ENCODE data around the gene NEU1.
"Not testable (repeated sequence)": the region's sequence is repeated elsewhere in the genome, so short reads cannot be mapped to it uniquely, and the experiment has no call there.

Gene NEU1

GRCh38 chr6:31822036-31822821, 40.4 kb downstream of the NEU1 start:
- peak in 54 of 56 donors; percentile 14 to 91 (median 72) for DNase-seq

GRCh38 chr6:31821301-31822035, 41.2 kb downstream of the NEU1 start:
- peak in 45 of 56 donors; percentile 5 to 83 (median 63) for DNase-seq

GRCh38 chr6:31820399-31820798, 42.2 kb downstream of the NEU1 start:
- not testable (repeated sequence) for DNase-seq

GRCh38 chr6:31819871-31820299, 42.7 kb downstream of the NEU1 start:
- DNase-seq, result no peak

GRCh38 chr6:31817929-31818511, 44.6 kb downstream of the NEU1 start:
- peak in 22 of 56 donors; percentile 9 to 68 (median 38) for DNase-seq

GRCh38 chr6:31817133-31817928, 45.3 kb downstream of the NEU1 start:
- DNase-seq, result peak in 28 of 56 donors; percentile 13 to 84 (median 46)

GRCh38 chr6:31815025-31815838, 47.4 kb downstream of the NEU1 start, which contains the start of the genes HSPA1A and HSPA1L:
HSPA1A (plus strand) TSS chr6:31815543; CDS start chr6:31815757, 214 bp downstream.
HSPA1L (minus strand) TSS chr6:31815283; CDS start chr6:31811972, 3,311 bp downstream.
- peak; percentile 71 to 99 (median 96) for DNase-seq

- DNase-seq, result peak; percentile 58 to 97 (median 91)
Measured at GRCh38 chr6:31814677-31815024, 48.0 kb downstream of the NEU1 start.

GRCh38 chr6:31813465-31813849, 49.2 kb downstream of the NEU1 start:
- no peak for DNase-seq

- no peak for DNase-seq
Measured at GRCh38 chr6:31811645-31812044, 51.0 kb downstream of the NEU1 start.

GRCh38 chr6:31808599-31808998, 54.0 kb downstream of the NEU1 start:
- DNase-seq, result not testable (repeated sequence)

Data from nucleus accumbens (tissue), 56 donors.